Fibroblast of mammary gland (primary cell): ENCODE results near the gene LRRC57.
A peak's percentile ranks its signal among the peaks of the same experiment; 100 is the strongest.

Source experiments
- DNase-seq: peaks from one replicate; pipeline ENCODE4 v3.0.0-alpha.2; 2010; ENCODE audit warnings: low read depth
- H3K4me3 ChIP-seq: 2 replicates; pipeline ENCODE4 v1.5.1; 2011; ENCODE audit warnings: low read depth, mild to moderate bottlenecking, low read length, moderate library complexity; ENCODE audit not compliant: control insufficient read depth
- TF ChIP-seq, protein P1 (sequence below): conservative IDR thresholded peaks from 2 replicates; pipeline ENCODE4 v1.5.1; 2011; ENCODE audit warnings: low read depth, low read length, inconsistent platforms; ENCODE audit not compliant: control insufficient read depth, insufficient read depth

Gene LRRC57

DNA sequence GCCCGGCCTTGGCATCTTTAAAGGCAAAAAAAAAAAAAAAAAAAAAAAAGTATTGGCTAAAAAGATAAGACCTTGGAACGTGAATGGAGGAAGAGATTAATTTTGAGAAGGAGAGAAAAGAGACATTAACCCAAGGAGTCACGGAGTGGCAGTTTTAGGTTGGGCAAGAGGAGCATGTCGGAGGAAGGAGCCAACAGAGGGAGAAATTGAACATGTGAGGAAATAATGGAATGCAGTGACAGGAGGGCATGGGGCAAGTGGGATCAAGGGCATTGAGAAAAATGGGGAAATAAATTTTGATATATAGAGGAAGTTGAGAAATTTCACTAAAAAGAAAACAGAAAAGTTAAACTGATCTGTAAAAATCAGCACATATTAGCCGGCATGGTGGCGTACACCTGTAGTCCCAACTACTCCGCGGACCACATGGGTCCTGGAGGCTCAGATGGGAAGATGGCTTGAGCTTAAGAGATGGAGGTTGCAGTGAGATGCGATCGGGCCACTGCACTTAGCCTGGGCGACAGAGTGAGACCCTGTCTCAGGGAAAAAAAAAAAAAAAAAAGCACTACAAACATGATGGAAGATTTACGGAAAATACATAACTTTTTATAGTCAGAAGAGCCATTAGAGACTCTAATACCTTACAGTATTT is 1.3 kb upstream of the LRRC57 start:
- TF ChIP-seq, protein P1, sequence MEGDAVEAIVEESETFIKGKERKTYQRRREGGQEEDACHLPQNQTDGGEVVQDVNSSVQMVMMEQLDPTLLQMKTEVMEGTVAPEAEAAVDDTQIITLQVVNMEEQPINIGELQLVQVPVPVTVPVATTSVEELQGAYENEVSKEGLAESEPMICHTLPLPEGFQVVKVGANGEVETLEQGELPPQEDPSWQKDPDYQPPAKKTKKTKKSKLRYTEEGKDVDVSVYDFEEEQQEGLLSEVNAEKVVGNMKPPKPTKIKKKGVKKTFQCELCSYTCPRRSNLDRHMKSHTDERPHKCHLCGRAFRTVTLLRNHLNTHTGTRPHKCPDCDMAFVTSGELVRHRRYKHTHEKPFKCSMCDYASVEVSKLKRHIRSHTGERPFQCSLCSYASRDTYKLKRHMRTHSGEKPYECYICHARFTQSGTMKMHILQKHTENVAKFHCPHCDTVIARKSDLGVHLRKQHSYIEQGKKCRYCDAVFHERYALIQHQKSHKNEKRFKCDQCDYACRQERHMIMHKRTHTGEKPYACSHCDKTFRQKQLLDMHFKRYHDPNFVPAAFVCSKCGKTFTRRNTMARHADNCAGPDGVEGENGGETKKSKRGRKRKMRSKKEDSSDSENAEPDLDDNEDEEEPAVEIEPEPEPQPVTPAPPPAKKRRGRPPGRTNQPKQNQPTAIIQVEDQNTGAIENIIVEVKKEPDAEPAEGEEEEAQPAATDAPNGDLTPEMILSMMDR: no peak
- H3K4me3 ChIP-seq: peak overlapping the region; percentile 100
- DNase-seq: no peak

DNA sequence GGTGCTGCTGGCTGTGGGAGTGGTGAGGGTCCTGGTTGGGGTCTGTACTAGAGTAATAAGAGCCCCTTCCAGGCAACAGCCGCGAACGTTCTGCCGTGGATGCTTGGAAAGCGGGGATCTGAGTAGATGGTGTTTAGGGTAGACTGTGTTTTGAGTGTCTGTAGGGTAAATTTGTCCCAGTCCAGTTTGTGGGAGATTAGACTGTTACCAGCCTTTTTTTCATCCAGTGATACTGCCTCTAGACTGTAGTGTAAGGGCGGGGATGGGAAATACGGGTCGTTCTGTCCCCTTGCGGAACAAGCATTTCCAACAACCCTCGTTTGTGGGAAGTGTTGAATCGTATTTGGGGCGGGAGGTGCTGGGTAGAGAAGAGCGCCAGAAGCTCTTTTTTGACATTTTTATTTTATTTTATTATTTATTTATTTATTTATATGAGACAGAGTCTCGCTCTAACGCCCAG is 469 bp upstream of the LRRC57 start:
- peak overlapping the region; percentile 100 for H3K4me3 ChIP-seq
- DNase-seq: peak; percentile 39
- TF ChIP-seq, protein P1: no peak

DNA sequence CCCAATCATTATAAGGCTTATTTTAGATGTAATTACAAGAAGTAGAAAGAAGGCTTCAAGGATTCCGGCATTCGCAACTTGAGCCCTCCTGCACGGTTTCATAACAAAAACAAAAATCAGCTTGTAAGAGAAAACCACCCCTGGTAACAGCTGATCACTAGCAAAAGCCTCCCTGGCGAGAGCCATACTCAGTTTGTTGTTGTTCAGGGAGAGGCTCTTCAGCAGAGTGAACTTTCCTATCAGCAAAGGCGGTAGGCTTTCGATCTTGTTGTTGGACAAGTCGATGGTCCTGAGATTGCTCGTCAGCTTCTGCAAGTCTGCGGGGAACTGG is 710 bp downstream of the LRRC57 start:
- H3K4me3 ChIP-seq: peak overlapping the region; percentile 100
- TF ChIP-seq, protein P1: no peak
- DNase-seq: no peak

DNA sequence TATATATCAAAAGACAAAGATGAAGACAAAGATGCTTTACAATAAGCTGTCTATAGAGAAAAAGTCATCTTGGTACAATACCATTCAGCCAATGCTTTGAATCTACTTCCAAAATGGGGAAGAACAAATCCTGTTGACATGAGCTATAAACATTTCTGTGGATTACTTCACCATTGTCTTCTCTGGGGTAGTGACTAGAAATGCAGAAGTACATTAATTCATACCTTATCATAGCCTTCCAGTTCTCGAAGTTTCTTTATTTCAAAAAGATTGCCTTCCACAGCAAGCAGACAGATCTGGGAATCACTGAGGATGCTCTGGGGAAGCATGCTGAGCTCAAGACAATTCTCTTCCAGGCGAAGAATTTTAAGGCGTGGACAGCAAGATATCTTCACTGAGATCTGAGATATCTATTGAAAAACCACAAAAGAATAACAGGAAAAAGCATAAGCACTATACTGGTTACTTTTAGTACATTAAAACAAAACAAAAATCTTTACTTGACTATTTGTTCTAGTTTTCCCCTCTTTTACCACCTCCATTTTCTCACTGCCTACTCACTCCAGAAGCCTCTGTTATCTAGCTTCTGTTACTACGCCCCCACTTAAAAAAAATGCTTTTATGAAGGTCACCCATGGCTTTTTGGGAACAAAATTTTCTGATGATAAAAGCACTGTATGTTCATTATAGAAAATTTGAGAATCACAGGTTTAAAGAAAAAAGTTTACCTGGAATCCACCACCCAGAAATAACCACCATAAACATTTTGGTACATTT is 3.6 kb downstream of the LRRC57 start:
- TF ChIP-seq, protein P1: no peak
- no peak for DNase-seq
- H3K4me3 ChIP-seq: no peak overlapping the region

DNA sequence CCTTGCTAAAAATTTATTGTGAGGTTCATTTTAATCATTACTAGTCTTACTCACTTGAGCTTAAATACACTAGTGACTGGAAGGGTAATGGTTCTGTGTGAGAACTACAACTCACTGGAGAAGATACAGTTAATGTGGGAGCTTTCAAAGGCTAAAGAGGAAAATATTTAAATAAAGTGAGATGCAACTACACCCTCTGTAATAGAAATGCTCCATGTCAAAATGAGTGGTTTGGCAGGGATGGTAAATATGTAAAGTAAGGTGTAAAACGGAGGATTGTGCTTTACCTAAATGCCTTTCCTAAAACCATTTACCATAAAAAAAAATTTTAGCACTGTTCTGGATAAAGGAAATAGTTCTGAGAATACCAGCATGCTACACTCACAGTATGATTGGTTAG is 15.3 kb downstream of the LRRC57 start:
- TF ChIP-seq, protein P1: no peak
- no peak overlapping the region for H3K4me3 ChIP-seq
- no peak for DNase-seq

DNA sequence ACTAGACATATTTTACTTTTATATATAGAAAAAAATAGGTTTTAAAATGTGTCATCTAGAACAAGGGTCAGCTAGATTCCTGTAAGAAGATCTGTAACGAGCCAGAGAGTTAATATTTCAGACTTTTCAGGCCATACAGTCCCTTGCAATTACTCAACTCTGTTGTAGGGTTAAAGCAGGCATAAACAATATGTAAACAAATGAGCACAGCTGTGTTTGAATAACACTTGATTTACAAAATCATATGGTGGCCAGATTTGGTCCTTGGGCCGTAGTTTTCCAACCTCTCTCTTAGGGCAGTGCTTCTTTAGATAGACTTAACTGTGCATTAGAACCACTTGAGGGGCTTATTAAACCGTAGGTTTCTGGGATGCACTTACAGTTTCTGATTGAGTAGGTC is 19.6 kb downstream of the LRRC57 start:
- no peak for DNase-seq
- TF ChIP-seq, protein P1: no peak
- H3K4me3 ChIP-seq: no peak overlapping the region
